Stimulated activated CD4-positive, alpha-beta T cell treated with anti-CD3 and anti-CD28 coated beads, Interleukin-12 subunit alpha, Interleukin-12 subunit beta, amount 100 ng/mL, for 48 hours (primary cell): ENCODE measurements around the gene OPN1SW.

Experiments
- DNase-seq, 3 donors: peaks; one replicate each; pipeline ENCODE4 v3.0.0-alpha.2; 2020; ENCODE audit warnings: low read depth in 2 of 3, low spot score in 1 of 3

Gene OPN1SW

GRCh38 chr7:128759242-128759641, 16.4 kb downstream of the OPN1SW start:
- no peak for DNase-seq

- DNase-seq, result no peak
Observed at GRCh38 chr7:128758553-128758952, 17.0 kb downstream of the OPN1SW start.

- DNase-seq, result no peak
Observed at GRCh38 chr7:128757203-128757602, 18.4 kb downstream of the OPN1SW start.

- no peak for DNase-seq
Observed at GRCh38 chr7:128755819-128756476, 19.6 kb downstream of the OPN1SW start.

GRCh38 chr7:128755075-128755818, 20.3 kb downstream of the OPN1SW start:
- no peak for DNase-seq

- no peak for DNase-seq
Observed at GRCh38 chr7:128752251-128752650, 23.3 kb downstream of the OPN1SW start.

GRCh38 chr7:128747327-128748079, 28.1 kb downstream of the OPN1SW start:
- DNase-seq, result no peak

- DNase-seq, result no peak
Observed at GRCh38 chr7:128745706-128746105, 29.9 kb downstream of the OPN1SW start.

GRCh38 chr7:128744366-128744905, 31.2 kb downstream of the OPN1SW start:
- no peak for DNase-seq

GRCh38 chr7:128743112-128743772, 32.4 kb downstream of the OPN1SW start:
- DNase-seq, result no peak

GRCh38 chr7:128742206-128742605, 33.4 kb downstream of the OPN1SW start:
- DNase-seq, result no peak

GRCh38 chr7:128741491-128741890, 34.1 kb downstream of the OPN1SW start:
- DNase-seq, result no peak

GRCh38 chr7:128740996-128741395, 34.6 kb downstream of the OPN1SW start:
- DNase-seq, result no peak

- DNase-seq, result no peak
Observed at GRCh38 chr7:128739990-128740682, 35.5 kb downstream of the OPN1SW start.

GRCh38 chr7:128739048-128739962, 36.3 kb downstream of the OPN1SW start, which contains the start of gene CALU:
CALU (plus strand) TSS chr7:128739359; CDS start chr7:128748584, 9,225 bp downstream.
- DNase-seq, result peak; percentile 87 to 93 (median 91)

GRCh38 chr7:128738570-128739047, 37.0 kb downstream of the OPN1SW start:
- peak in 1 of 3 donors; percentile 4 for DNase-seq

- no peak for DNase-seq
Observed at GRCh38 chr7:128737867-128738385, 37.7 kb downstream of the OPN1SW start.

- DNase-seq, result no peak
Observed at GRCh38 chr7:128737441-128737840, 38.2 kb downstream of the OPN1SW start.

- no peak for DNase-seq
Observed at GRCh38 chr7:128735436-128735835, 40.2 kb downstream of the OPN1SW start.
